GM12872 (cell line): Measurements from ENCODE around the gene FRMD8.

ENCODE experiments used
- TF ChIP-seq, protein P1 (sequence below): IDR thresholded peaks from 3 replicates; pipeline ENCODE4 v1.5.1; 2011; ENCODE audit warnings: low read depth, mild to moderate bottlenecking, low read length, moderate library complexity; ENCODE audit not compliant: insufficient read depth

Gene FRMD8

DNA sequence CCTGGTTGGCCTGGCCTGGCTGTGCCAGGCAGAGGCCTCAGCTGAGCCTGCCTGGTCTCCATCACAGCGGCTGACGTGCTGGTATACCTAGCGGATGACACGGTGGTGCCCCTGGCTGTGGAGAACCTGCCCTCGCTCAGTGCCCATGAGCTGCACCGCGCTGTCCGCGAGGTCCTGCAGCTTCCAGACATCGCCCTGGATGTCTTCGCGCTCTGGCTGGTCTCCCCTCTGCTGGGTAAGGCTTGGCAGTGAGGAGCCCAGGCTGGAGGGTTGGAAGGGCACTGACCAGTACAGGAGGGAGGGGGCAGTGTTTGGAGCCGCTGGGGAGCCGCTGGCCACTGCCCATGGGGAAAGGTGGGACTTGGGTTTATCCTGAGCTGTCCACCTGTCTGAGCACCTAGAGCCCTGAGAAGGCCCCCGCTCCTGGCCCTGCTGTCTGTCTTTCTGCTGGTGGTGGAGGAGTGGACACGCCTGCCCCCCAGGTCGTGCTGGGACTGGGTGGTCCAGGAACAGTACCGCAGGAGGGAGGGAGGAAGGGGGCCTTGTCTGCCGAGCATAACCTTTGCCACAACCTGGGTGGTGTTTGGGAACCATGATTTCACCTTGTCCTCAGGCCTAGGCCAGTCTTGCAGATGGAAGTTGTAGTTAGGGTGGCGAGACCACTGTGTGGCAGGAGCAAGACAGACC lies 3.0 kb downstream of the FRMD8 start:
- TF ChIP-seq, protein P1, sequence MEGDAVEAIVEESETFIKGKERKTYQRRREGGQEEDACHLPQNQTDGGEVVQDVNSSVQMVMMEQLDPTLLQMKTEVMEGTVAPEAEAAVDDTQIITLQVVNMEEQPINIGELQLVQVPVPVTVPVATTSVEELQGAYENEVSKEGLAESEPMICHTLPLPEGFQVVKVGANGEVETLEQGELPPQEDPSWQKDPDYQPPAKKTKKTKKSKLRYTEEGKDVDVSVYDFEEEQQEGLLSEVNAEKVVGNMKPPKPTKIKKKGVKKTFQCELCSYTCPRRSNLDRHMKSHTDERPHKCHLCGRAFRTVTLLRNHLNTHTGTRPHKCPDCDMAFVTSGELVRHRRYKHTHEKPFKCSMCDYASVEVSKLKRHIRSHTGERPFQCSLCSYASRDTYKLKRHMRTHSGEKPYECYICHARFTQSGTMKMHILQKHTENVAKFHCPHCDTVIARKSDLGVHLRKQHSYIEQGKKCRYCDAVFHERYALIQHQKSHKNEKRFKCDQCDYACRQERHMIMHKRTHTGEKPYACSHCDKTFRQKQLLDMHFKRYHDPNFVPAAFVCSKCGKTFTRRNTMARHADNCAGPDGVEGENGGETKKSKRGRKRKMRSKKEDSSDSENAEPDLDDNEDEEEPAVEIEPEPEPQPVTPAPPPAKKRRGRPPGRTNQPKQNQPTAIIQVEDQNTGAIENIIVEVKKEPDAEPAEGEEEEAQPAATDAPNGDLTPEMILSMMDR: no peak

DNA sequence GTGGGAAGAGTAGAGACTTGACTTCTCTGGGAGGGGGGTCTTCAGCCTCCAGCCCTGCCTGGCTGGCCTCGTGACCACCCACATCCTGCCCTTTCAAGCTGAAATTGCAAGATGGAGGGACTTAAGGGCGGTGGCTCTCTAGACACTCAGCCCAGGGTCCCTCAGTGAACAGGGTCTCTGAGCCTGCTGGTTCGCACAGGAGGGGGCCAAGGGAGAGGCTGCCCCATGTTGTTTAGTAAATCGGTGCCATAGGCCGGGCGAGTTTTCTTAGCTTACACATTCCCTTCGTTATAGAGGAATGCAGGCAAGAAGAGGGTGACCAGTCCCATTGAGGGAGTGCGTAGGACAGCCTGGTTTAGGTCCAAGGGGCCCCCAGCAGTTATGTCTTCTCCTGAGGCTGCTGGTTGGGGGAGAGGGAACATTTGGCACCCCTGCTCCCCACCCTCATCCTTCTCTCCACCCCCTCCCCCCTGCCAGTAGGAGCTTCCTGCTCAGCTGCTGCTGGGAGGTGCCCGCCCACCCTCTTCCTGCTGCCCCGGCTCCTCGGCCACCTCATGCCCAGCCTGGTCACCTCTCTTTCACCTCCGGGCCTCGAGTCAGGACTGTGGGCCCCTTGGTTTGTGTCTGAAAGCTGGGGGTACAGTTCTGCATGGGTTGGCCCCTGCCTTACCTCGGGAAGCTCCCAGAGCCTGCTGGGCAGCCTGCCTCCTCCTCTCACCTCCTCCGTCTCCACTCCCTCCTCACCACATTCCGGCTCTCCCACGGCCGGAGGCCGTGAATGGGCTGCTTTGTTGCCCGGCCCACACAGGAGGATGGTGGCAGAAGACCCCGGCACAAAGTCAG lies 3.9 kb downstream of the FRMD8 start:
- TF ChIP-seq, protein P1: no peak

DNA sequence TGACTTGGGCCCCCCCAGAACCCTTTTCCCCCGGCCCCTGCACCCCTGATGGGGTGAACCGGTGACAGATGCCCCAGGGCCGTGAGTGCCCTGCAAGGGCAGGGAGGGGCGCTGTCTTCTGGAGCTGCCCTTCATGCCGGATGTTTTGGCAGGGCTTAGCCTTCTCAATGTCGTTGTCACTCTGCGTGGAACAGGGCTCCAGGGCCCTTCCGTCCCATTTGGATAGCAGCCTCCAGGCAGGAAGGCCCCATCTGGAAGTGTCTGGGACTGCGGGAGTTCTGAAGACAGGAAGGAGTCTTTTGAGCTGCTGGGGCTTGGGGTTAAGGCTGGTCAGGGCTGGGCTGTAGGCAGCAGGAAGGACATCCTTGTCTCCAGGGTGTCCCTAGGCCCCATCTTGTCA lies 4.6 kb downstream of the FRMD8 start:
- TF ChIP-seq, protein P1: no peak

DNA sequence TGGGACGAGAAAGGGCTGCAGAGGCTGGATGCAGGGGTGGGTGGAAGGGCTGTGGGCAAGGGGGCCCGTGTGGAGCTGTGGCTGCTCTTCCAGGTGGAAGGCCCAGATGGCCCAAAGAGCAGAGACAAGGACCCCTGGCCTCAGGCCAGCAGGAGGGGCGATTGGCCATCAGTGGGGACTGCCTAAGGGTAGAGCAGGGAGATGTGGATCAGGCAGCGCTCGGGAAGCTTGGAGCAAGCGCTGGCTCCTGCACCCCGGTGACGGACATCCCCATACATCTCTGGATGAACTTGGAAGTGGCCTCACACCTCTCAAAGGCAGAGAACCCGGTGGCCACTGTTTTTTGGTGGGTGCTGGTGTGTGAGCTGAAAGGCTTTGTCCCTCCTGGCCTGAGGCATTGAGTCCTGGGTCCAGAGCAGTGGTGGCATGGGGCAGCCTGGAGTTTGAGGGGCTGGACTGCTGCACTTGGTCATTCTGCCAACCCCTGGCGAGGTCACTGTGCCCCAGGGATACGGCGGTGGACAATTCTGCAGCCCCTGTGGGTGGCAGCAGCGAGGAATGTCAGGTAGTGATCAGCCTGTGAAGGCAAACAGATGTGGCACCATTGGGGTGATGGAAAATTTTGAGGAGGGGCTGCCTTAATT lies 5.9 kb downstream of the FRMD8 start:
- TF ChIP-seq, protein P1: no peak

DNA sequence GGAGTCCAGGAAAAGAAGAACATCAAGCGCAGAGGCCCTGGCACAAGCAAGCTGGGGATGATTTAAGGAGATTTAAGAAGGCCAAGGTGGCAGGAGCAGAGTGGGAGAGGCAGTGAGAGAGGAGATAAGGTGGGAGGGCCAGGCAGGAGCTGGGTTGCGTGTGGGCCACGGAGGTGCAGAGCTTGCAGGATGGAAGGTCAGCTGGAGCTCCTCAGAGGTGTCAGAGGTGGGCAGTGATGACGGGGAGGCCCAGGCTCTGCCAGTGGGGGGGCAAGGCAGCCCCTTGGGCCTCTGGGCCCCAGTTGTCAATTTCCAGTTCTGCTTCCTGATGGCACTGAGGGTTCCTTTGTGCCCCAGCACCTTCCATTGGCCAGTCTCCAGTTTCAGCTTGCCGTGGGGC lies 6.5 kb downstream of the FRMD8 start:
- TF ChIP-seq, protein P1: no peak

DNA sequence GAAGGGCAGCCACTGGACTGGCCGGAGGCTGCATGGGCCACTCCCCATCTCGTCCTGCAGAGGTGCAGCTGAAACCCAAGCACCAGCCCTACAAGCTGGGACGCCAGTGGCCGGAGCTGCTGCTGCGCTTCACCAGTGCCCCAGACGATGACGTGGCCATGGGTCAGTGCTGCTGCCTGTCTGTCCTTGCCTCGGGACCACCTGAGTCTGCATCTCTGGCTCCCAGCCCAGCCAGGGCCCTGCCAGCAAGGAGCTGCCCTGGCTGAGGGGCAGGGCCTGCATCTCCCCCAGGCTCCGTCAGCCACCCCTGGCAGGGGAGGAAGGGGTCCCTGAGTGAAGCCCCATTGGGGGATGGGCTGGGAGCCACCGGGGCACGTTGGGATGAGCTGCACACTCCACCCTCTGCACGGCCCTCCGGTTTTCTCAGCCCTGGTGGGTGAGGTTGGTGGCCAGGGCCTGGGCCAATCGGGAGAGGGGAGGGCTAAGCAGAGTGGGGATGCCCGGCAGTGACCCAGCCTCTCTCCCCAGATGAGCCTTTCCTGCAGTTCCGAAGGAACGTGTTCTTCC lies 7.2 kb downstream of the FRMD8 start:
- TF ChIP-seq, protein P1: no peak

DNA sequence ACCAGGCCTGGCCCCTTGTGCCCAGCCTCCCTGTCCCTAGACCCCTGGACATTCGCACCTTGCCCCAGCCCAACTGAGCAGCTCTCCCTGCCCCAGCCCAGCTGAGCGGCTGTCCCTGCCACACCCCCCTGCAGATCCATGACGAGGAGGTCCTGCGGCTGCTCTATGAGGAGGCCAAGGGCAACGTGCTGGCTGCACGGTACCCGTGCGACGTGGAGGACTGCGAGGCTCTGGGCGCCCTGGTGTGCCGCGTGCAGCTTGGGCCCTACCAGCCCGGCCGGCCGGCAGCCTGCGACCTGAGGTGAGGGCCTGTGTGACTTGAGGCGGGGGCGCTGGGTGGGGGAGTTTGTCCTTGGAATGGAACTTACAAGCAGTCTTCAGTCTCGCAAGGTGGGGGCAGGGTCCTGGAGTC lies 7.7 kb downstream of the FRMD8 start:
- TF ChIP-seq, protein P1: no peak
